Activated CD4-positive, alpha-beta T cell treated with anti-CD3 and anti-CD28 coated beads for 4 hours (primary cell): ENCODE measurements around the gene PRKCE.

Experiments used
- DNase-seq, 2 donors: peaks; one replicate each; pipeline ENCODE4 v3.0.0-alpha.2; 2020

Gene PRKCE

GRCh38 chr2:45946023-45946422, 294.5 kb downstream of the PRKCE start:
- no peak for DNase-seq

- DNase-seq: no peak
These were observed 299.1 kb downstream of the PRKCE start for GRCh38 chr2:45950606-45951005.

- DNase-seq: no peak
These were observed 299.7 kb downstream of the PRKCE start for GRCh38 chr2:45951025-45951727.

- no peak for DNase-seq
These were observed 301.1 kb downstream of the PRKCE start for GRCh38 chr2:45952591-45952990.

GRCh38 chr2:45953376-45954027, 302.0 kb downstream of the PRKCE start:
- DNase-seq: no peak

- no peak for DNase-seq
These were observed 302.9 kb downstream of the PRKCE start for GRCh38 chr2:45954233-45954850.

GRCh38 chr2:45957533-45958227, 306.2 kb downstream of the PRKCE start:
- DNase-seq: no peak

GRCh38 chr2:45960057-45960863, 308.8 kb downstream of the PRKCE start:
- DNase-seq: no peak

GRCh38 chr2:45962177-45962921, 310.9 kb downstream of the PRKCE start:
- no peak for DNase-seq

GRCh38 chr2:45963816-45964215, 312.3 kb downstream of the PRKCE start:
- DNase-seq: no peak

GRCh38 chr2:45964223-45964841, 312.9 kb downstream of the PRKCE start:
- DNase-seq: no peak

- no peak for DNase-seq
These were observed 313.4 kb downstream of the PRKCE start for GRCh38 chr2:45964906-45965305.

GRCh38 chr2:45965871-45966498, 314.5 kb downstream of the PRKCE start:
- no peak for DNase-seq

GRCh38 chr2:45968946-45969584, 317.6 kb downstream of the PRKCE start:
- no peak for DNase-seq

GRCh38 chr2:45973426-45973825, 322.0 kb downstream of the PRKCE start:
- no peak for DNase-seq

GRCh38 chr2:45974056-45974455, 322.6 kb downstream of the PRKCE start:
- DNase-seq: no peak

GRCh38 chr2:45974762-45975408, 323.4 kb downstream of the PRKCE start:
- no peak for DNase-seq

GRCh38 chr2:45975752-45976517, 324.5 kb downstream of the PRKCE start:
- DNase-seq: no peak

GRCh38 chr2:45978302-45978859, 326.9 kb downstream of the PRKCE start:
- DNase-seq: no peak
